Gastrocnemius medialis (tissue), 4 donors: ENCODE results near the gene PLCB1. TPM values are rescaled to one million over a fixed set of nuclear protein-coding genes. Genes with fewer than 3 reads are reported as not detected.

Experiments used
- ATAC-seq, 2 donors: fragments of 150-250 bp; one replicate each; pipeline ENCODE4 v1.9.1; 2016
- DNase-seq, 2 donors: peaks; one replicate each; pipeline ENCODE4 v3.0.0-alpha.2; 2019
- H3K27ac ChIP-seq, 4 donors: fragments of 200-600 bp; sonication (generic); 1 replicate in 1 of 4; 2 replicates in 3 of 4; pipeline ENCODE4 v1.5.1; 2016 to 2018; ENCODE audit warnings: mild to moderate bottlenecking in 2 of 4, moderate library complexity in 1 of 4
- H3K27me3 ChIP-seq, 3 donors: fragments of 200-600 bp; sonication (generic) in 2 of 3; 1 replicate in 1 of 3; 2 replicates in 2 of 3; pipeline versions ENCODE4 v1.5.1 to v1.6.0; 2016 to 2019; ENCODE audit warnings: mild to moderate bottlenecking in 1 of 3, moderate library complexity in 1 of 3
- H3K36me3 ChIP-seq, 2 donors: fragments of 200-600 bp; sonication (generic) in 1 of 2; one replicate each; pipeline ENCODE4 v1.5.1; 2017 to 2018
- H3K4me1 ChIP-seq, 2 donors: fragments of 200-600 bp; sonication (generic) in 1 of 2; one replicate each; pipeline ENCODE4 v1.5.1; 2016 to 2017; ENCODE audit warnings: mild to moderate bottlenecking in 2 of 2
- H3K4me3 ChIP-seq, 4 donors: fragments of 200-600 bp; sonication (generic) in 3 of 4; 1 replicate in 1 of 4; 2 replicates in 3 of 4; pipeline ENCODE4 v1.5.1; 2016 to 2019; ENCODE audit warnings: mild to moderate bottlenecking in 2 of 4
- H3K9me3 ChIP-seq, 3 donors: fragments of 200-600 bp; sonication (generic) in 2 of 3; 1 replicate in 1 of 3; 2 replicates in 2 of 3; pipeline ENCODE4 v1.5.1; 2016 to 2019
- POLR2A ChIP-seq, 2 donors: fragments of 450-650 bp; IDR thresholded peaks; one replicate each; pipeline ENCODE4 v1.6.1; 2017; ENCODE audit warnings: antibody characterized with exemption in 2 of 2, mild to moderate bottlenecking in 2 of 2, moderate library complexity in 2 of 2
- in situ Hi-C, 4 donors: fragments of 200-750 bp; cut with MboI; loops; one replicate each; pipeline versions ENCODE4 v1.15.0 to v1.8.0; 2017; ENCODE audit warnings: low sequenced_read_pairs in 4 of 4
- intact Hi-C: fragments of 100-400 bp; cut with DNase I; formaldehyde crosslinking; loops from one replicate; pipeline ENCODE4 v1.15.1; 2023; ENCODE audit warnings: low total_unique reads
- total RNA-seq, 4 donors: library from RNA; depleted of rRNA; stranded (reverse); fragments of >200 nt; gene quantifications; one replicate each; pipeline versions ENCODE4 v1.1.0 to v1.2.3, GENCODE V29; 2016
- TF ChIP-seq, protein P1 (sequence below), 5 experiments: fragments of 450-650 bp in 3 of 5; fragments of 200-600 bp in 2 of 5; sonication (generic) in 2 of 5; IDR thresholded peaks in 4 of 5; conservative IDR thresholded peaks in 1 of 5; 1 replicate in 4 of 5; 2 replicates in 1 of 5; pipeline ENCODE4 v1.5.1; 2016 to 2019; ENCODE audit warnings: antibody characterized with exemption in 5 of 5, mild to moderate bottlenecking in 3 of 5, moderate library complexity in 3 of 5

PLCB1 gene
- total RNA-seq, 4 donors from 2014 or later = 4.1 to 10.0 (median 7.6) TPM

GRCh38 chr20:8250539-8251200, 118.6 kb downstream of the PLCB1 start:
- no peak for DNase-seq
- no peaks in the 10 kb centered on the region for H3K27me3 ChIP-seq
- no peaks in the 10 kb centered on the region for H3K36me3 ChIP-seq
- intact Hi-C loops (no loop called here), in situ Hi-C loops (no loop called here)
- no peak overlapping the region for H3K4me3 ChIP-seq
- H3K4me1 ChIP-seq = peaks cover 4% of the 10 kb centered on the region in 2 donors
- H3K9me3 ChIP-seq = no peaks in the 10 kb centered on the region
- no peak for TF ChIP-seq POLR2A (IDR thresholded peaks at IDR 0.05)
- TF ChIP-seq, protein P1, sequence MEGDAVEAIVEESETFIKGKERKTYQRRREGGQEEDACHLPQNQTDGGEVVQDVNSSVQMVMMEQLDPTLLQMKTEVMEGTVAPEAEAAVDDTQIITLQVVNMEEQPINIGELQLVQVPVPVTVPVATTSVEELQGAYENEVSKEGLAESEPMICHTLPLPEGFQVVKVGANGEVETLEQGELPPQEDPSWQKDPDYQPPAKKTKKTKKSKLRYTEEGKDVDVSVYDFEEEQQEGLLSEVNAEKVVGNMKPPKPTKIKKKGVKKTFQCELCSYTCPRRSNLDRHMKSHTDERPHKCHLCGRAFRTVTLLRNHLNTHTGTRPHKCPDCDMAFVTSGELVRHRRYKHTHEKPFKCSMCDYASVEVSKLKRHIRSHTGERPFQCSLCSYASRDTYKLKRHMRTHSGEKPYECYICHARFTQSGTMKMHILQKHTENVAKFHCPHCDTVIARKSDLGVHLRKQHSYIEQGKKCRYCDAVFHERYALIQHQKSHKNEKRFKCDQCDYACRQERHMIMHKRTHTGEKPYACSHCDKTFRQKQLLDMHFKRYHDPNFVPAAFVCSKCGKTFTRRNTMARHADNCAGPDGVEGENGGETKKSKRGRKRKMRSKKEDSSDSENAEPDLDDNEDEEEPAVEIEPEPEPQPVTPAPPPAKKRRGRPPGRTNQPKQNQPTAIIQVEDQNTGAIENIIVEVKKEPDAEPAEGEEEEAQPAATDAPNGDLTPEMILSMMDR (IDR thresholded peaks at IDR 0.05 in 4 of 5, conservative IDR thresholded peaks at IDR 0.05 in 1 of 5) = no peak
- no peak overlapping the region for H3K27ac ChIP-seq
- ATAC-seq = no peak

DNA sequence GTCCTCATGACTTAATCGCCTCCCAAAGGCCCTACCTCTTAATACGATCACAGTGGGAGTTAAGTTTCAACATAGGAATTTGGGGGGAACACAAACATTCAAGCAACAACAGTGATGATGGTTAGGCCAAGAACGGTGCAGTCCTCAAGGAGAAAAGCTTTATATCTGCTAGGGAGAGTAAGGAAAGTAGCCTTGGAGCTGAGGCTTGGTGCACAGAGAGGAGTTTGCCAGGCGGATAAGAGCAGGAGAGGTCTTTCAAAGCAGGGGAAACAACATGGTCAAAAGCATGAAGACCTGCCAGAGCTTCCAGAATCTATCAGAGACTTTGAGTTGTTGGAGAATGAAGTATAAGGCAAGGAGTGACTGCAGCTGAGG, 119.1 kb downstream of the PLCB1 start:
- no peaks in the 10 kb centered on the region for H3K27me3 ChIP-seq
- H3K4me3 ChIP-seq = no peak overlapping the region
- H3K4me1 ChIP-seq = peaks cover 4% of the 10 kb centered on the region in 2 donors
- in situ Hi-C loops (no loop called here), intact Hi-C loops (no loop called here)
- TF ChIP-seq, protein P1 (IDR thresholded peaks at IDR 0.05 in 4 of 5, conservative IDR thresholded peaks at IDR 0.05 in 1 of 5) = no peak
- no peak for TF ChIP-seq POLR2A (IDR thresholded peaks at IDR 0.05)
- no peak overlapping the region for H3K27ac ChIP-seq
- H3K9me3 ChIP-seq = no peaks in the 10 kb centered on the region
- ATAC-seq = no peak
- no peak for DNase-seq
- H3K36me3 ChIP-seq = no peaks in the 10 kb centered on the region

- intact Hi-C loops = no loop called here
- no peaks in the 10 kb centered on the region for H3K9me3 ChIP-seq
Measured at GRCh38 chr20:8254911-8255582, 123.0 kb downstream of the PLCB1 start.

GRCh38 chr20:8255945-8256632, 124.0 kb downstream of the PLCB1 start:
- TF ChIP-seq, protein P1 (IDR thresholded peaks at IDR 0.05 in 4 of 5, conservative IDR thresholded peaks at IDR 0.05 in 1 of 5) = no peak
- no peak for TF ChIP-seq POLR2A (IDR thresholded peaks at IDR 0.05)
- intact Hi-C loops (no loop called here), in situ Hi-C loops (no loop called here)
- Histone ChIP-seq H3K36me3 (no peaks in the 10 kb centered on the region), H3K27me3 (no peaks in the 10 kb centered on the region), H3K4me3 (no peak overlapping the region), H3K27ac (no peak overlapping the region), H3K4me1 (no peaks in the 10 kb centered on the region), H3K9me3 (no peaks in the 10 kb centered on the region)
- ATAC-seq (no peak), DNase-seq (no peak)

More at GRCh38 chr20:8254911-8255582, 123.0 kb downstream of the PLCB1 start:
- TF ChIP-seq, protein P1 (IDR thresholded peaks at IDR 0.05 in 4 of 5, conservative IDR thresholded peaks at IDR 0.05 in 1 of 5) = no peak
- no peak for TF ChIP-seq POLR2A (IDR thresholded peaks at IDR 0.05)
- in situ Hi-C loops = no loop called here
- Histone ChIP-seq H3K4me1 (no peaks in the 10 kb centered on the region), H3K36me3 (no peaks in the 10 kb centered on the region), H3K27me3 (no peaks in the 10 kb centered on the region), H3K27ac (no peak overlapping the region), H3K4me3 (no peak overlapping the region)
- ATAC-seq (no peak), DNase-seq (no peak)
